Occipital lobe (tissue), 2 donors: ENCODE measurements around the gene IFI44L. TPM values are rescaled to one million over a fixed set of nuclear protein-coding genes. Genes with fewer than 3 reads are reported as not detected.

Experiments
- DNase-seq: peaks from one replicate; lab custom pipeline; 2025; lab: John Stamatoyannopoulos, UW
- total RNA-seq: library from RNA; depleted of rRNA; stranded (reverse); fragments of >200 nt; gene quantifications from one replicate; pipeline ENCODE4 v1.2.3, GENCODE V29; 2014

IFI44L gene
- total RNA-seq, 1 donor from 2014 or later, result 27.5 TPM

GRCh38 chr1:78640462-78640861 lies 20.2 kb downstream of the IFI44L start:
- DNase-seq, result no peak

GRCh38 chr1:78641558-78641957 lies 21.3 kb downstream of the IFI44L start:
- DNase-seq, result no peak

DNA sequence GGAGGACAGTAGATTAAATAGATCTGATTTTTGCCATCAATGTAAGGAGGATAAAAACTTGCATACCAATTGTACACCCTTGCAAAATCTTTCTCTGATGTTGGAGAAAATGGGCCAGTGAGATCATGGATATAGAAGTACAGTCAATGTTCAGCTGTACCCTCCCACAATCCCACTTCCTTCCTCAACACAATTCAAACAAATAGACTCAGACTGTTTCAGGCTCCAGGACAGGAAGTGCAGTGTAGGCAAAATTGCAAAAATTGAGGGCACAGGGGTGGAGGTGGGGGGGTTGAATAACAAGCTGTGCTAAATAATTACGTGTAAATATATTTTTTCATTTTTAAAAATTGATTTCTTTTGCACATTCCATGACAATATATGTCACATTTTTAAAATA lies 25.5 kb downstream of the IFI44L start:
- no peak for DNase-seq

GRCh38 chr1:78647238-78647637 lies 27.0 kb downstream of the IFI44L start:
- DNase-seq, result no peak

DNA sequence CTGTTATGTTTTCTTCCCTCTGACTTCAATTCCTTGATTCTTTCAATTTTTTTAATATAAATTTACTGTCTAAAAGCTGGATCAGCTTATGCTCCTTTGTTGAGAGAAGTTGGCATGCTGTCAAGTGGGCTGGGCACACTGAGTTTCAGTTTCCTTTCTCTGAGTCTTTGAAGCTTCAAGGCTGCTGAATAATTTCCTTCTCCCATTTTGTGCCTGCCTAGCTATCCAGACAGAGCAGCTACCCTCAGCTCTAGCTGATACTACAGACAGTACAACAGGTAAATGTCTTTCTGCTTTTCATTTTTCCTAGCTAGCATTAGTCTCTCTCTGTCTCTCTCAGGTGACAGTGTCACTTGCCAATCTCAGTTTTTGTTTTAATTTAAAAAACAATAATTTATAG lies 29.4 kb downstream of the IFI44L start, which contains the start of gene IFI44:
IFI44 (plus strand) TSS at position 204 of the 400 bp plus-strand sequence. CDS start 365 bp downstream, outside the sequence.
- DNase-seq, result peak; percentile 42

DNA sequence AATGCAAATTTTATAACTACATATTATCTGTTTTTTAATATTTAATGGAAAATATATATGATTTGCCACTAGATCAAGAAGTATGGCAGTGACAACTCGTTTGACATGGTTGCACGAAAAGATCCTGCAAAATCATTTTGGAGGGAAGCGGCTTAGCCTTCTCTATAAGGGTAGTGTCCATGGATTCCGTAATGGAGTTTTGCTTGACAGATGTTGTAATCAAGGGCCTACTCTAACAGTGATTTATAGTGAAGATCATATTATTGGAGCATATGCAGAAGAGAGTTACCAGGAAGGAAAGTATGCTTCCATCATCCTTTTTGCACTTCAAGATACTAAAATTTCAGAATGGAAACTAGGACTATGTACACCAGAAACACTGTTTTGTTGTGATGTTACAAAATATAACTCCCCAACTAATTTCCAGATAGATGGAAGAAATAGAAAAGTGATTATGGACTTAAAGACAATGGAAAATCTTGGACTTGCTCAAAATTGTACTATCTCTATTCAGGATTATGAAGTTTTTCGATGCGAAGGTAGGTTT lies 29.9 kb downstream of the IFI44L start:
- DNase-seq, result no peak

GRCh38 chr1:78651241-78651640 lies 31.0 kb downstream of the IFI44L start:
- no peak for DNase-seq

- DNase-seq, result no peak
These were observed 31.8 kb downstream of the IFI44L start for GRCh38 chr1:78652019-78652560.

DNA sequence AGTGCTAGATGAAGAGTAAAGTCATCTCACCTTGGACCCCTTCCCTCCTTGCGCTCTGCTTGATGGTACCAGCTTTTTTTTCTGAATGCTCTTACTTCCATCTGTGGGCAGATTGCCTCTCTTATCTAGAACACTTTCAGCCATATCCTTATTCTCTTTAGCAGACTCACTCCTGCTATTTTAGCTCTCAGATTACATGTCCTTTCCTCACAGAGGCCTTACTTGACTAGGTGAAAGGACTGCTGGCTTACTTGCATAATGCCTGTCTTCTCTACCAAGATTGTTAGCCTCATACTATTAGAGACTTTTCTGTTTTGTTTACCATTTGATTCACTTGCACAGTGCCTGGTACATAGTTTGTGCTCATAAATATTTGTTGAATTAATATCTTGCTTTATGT lies 38.7 kb downstream of the IFI44L start:
- no peak for DNase-seq

GRCh38 chr1:78663923-78664322 lies 43.7 kb downstream of the IFI44L start:
- no peak for DNase-seq

DNA sequence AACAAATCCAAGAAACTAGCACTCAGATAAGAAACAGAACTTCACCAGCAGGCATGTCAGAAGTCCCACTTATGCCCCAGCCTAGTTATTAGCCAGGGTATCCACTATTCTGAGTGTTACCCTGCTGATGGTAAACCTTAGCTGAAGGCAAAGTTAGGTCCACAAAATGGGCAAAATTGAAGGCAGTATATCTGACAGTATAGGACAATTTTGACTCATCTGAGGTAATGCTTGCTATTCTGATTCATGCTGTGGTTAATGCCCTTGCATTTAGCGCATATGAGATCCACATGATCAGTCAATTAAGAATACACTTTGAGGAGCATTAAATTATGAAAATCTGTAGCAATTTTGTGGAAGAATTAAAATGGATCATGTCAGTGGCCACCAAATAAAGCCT lies 44.5 kb downstream of the IFI44L start:
- no peak for DNase-seq

DNA sequence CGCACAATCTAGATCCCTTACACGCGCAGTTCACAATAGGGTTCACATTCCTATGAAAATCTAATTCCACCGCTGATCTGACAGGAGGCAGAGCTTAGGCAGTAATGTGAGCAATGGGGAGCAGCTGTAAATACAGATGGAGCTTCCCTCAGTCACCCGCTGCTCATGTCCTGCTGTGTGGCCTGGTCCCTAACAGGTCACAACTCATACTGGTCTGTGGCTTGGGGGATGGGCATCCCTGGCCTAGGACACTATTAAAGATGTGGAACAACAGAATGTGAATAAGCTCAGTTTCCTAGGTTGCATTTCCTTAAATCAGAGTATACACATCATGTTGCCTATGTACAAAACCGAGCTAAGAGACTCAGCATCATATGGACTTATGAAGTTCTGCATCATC lies 45.6 kb downstream of the IFI44L start:
- no peak for DNase-seq

DNA sequence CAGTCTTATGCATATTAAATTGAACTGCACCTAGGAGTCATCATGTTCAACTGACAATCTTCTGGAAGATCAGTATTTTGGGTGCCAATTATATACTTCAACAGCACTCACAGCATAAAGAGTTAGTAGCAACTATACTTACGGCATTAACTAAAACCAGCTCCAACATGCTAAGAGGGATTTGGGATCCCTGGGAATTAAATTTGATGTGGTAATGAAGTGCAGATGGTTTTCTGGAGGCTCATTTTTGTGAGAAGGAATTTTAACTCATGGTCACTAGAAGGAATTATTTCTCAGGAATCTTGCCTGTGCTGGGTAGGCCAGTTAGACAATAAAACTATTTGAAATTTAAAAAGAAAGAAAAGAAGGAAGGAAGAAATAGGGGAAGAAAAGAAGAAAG lies 47.7 kb downstream of the IFI44L start:
- no peak for DNase-seq

DNA sequence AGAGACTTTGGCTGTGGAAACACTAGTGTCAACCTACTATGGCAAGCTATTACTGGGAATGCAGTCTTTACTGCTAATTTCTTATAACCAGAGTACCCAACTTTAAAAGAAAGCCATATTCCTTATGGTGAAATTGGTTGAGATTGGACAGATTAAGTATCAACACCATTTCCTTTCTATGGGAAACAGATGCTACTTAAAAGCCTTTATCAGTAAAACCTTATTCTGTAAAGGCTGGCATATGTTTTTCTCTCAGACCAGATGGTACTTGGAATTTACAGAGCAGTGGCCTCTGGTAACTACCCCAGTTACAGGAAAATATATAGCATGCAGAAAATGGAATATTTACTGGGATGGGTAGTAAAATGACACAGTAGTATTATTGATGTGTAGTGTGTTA lies 48.2 kb downstream of the IFI44L start:
- DNase-seq, result no peak

DNA sequence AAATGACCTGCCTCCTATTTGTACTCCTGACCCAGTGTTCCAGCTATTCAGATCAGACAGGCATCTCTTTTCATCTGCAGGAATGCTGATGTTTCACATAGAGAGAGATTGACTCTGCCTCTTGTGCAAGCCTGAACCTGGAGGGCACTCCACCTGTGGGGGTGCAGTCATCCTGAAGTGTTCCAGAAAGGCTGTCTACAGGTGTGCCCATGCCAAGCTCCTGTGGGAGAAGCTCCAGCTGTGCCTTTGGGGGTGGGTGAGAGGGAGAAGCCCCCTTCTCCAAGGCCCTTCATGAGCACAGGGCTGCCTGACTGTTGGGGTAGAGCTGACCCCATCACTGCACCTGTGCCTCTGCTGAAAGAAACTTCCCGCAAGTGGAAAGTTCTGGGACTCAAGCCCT lies 52.2 kb downstream of the IFI44L start:
- no peak for DNase-seq

- no peak for DNase-seq
These were observed 52.9 kb downstream of the IFI44L start for GRCh38 chr1:78673120-78673519.

GRCh38 chr1:78676347-78676982 lies 56.2 kb downstream of the IFI44L start:
- DNase-seq, result no peak

DNA sequence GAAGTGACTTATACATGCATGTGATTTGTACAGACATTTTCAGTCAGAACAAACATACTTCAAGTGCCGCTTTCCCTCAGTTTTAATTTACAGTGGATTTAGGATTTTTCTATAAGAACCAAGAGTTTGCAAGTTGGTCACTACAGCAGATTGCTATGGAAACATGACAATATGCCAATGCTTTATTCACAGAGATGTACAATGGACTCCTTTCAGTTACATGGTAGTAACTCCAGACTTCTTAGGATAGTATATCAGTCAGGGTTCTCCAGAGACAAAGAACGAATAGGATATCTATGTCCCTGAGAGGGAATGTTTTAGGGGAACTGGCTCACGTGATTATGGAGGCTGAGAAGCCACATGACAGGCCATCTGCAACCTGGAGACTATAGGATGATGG lies 56.7 kb downstream of the IFI44L start:
- DNase-seq, result no peak

DNA sequence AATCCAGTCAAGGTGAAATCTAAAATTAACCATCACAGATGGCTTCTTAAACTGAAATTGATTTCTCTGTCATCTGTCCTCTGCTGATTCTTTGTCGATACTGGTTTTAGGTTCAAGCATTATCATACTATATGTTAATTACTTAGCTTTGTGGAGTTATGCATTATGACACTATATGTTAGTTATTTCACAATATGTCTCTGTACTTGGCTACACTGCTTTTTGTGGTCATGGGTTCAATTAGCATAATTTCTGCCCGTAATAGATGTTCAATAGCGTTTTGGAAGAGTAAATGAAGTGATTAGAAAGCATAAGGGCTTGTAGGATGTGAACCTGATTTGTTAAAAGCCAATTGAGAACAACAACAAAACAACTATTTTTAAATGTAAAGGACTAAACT lies 57.5 kb downstream of the IFI44L start:
- DNase-seq, result no peak

DNA sequence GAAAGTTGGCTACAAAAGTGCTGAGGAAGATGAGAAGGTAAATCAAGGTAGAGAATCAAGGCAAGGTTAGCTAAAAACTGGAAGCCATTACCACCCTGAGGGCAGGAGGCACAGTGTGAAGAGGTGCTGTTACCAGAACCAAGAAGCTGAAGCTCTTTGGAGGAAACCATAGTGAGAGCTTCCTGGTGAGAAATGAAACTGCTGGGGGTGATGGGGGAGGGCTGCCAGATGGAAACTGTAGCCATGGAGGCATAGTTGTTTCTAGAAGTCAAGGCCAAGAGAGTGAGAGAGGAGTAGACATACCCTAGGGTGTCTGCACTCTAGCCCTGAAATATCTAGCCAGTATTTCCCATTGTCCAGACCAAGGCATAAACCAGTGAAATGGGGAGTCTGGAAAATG lies 58.1 kb downstream of the IFI44L start:
- DNase-seq, result no peak

GRCh38 chr1:78681265-78681664 lies 61.0 kb downstream of the IFI44L start:
- no peak for DNase-seq

DNA sequence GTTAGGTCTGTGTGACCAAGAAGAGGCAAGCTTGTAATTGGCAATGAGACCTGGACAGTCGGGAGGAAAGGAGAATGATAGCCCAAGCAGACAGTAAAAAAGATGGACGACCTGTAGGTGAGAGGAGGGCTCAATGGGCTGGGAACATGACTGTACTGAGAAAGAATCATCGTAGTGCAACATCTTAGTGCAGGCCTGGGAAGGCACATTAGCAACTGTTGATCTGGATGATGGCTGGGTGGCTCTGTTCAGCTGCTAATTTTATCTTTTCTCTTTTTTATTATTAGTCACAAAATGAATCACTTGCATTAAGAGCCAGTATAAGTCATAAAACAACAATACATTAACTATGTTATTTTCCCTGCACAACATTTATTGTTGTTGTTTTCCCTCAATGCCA lies 62.2 kb downstream of the IFI44L start:
- DNase-seq, result no peak

- DNase-seq, result no peak
These were observed 62.8 kb downstream of the IFI44L start for GRCh38 chr1:78683079-78683478.
